Keratinocyte (primary cell): ENCODE results near the gene NES. TPM values are rescaled to one million over a fixed set of nuclear protein-coding genes. Genes with fewer than 3 reads are reported as not detected.

ENCODE experiments used
- DNase-seq: peaks from one replicate; pipeline ENCODE4 v3.0.0-alpha.2; 2011; ENCODE audit warnings: low read depth, missing footprints, low spot score
- FAIRE-seq: peaks from 2 replicates; lab custom pipeline; 2011; peaks lifted over from hg19 to GRCh38; lab: Jason Lieb, UNC
- H2AFZ ChIP-seq: 2 replicates; pipeline ENCODE4 v1.6.0; 2012; ENCODE audit warnings: low read length, control low read depth, inconsistent platforms; ENCODE audit not compliant: control insufficient read depth
- H3K27ac ChIP-seq: 2 replicates; pipeline ENCODE4 v1.5.1; 2011; ENCODE audit warnings: low read length; ENCODE audit not compliant: control insufficient read depth, insufficient read depth
- H3K27me3 ChIP-seq: 3 replicates; pipeline ENCODE4 v1.6.0; 2011; ENCODE audit warnings: low read length; ENCODE audit not compliant: control insufficient read depth, insufficient read depth; ENCODE audit errors: extremely low read depth
- H3K36me3 ChIP-seq, 2 experiments: 2 replicates in 1 of 2; 3 replicates in 1 of 2; pipeline ENCODE4 v1.5.1; 2011; ENCODE audit warnings: low read length in 2 of 2, mild to moderate bottlenecking in 1 of 2; ENCODE audit not compliant: control insufficient read depth in 2 of 2, insufficient read depth in 2 of 2; ENCODE audit errors: extremely low read depth in 1 of 2
- H3K4me1 ChIP-seq: 3 replicates; pipeline ENCODE4 v1.5.1; 2011; ENCODE audit warnings: low read length; ENCODE audit not compliant: control insufficient read depth, insufficient read depth; ENCODE audit errors: extremely low read depth
- H3K4me2 ChIP-seq: 3 replicates; pipeline ENCODE4 v1.6.0; 2011; ENCODE audit warnings: low read depth, low read length; ENCODE audit not compliant: control insufficient read depth, insufficient read depth; ENCODE audit errors: extremely low read depth
- H3K4me3 ChIP-seq, 3 experiments: fragments of 200-600 bp in 1 of 3; sonication (generic) in 1 of 3; 2 replicates in 2 of 3; 3 replicates in 1 of 3; pipeline ENCODE4 v1.5.1; 2011 to 2016; ENCODE audit warnings: low read length in 3 of 3, mild to moderate bottlenecking in 3 of 3, control low read depth in 2 of 3, inconsistent platforms in 1 of 3, low read depth in 1 of 3, mixed read lengths in 1 of 3, mixed run types in 1 of 3, moderate library complexity in 1 of 3; ENCODE audit not compliant: control insufficient read depth in 2 of 3, insufficient read depth in 2 of 3; ENCODE audit errors: extremely low read depth in 1 of 3
- H3K79me2 ChIP-seq: 2 replicates; pipeline ENCODE4 v1.6.0; 2012; ENCODE audit warnings: low read length; ENCODE audit not compliant: control insufficient read depth, insufficient read depth
- H3K9ac ChIP-seq: 3 replicates; pipeline ENCODE4 v1.6.0; 2011; ENCODE audit warnings: low read length; ENCODE audit not compliant: control insufficient read depth, insufficient read depth; ENCODE audit errors: extremely low read depth
- H3K9me1 ChIP-seq: 3 replicates; pipeline ENCODE4 v1.6.0; 2011; ENCODE audit warnings: low read length; ENCODE audit not compliant: control insufficient read depth, insufficient read depth; ENCODE audit errors: extremely low read depth
- H3K9me3 ChIP-seq: 2 replicates; pipeline ENCODE4 v1.5.1; 2012; ENCODE audit warnings: low read depth, low read length; ENCODE audit not compliant: control insufficient read depth
- H4K20me1 ChIP-seq: 3 replicates; pipeline ENCODE4 v1.6.0; 2011; ENCODE audit warnings: low read length; ENCODE audit not compliant: control insufficient read depth, insufficient read depth; ENCODE audit errors: extremely low read depth
- CTCF ChIP-seq, 3 experiments: IDR thresholded peaks in 1 of 3; conservative IDR thresholded peaks in 1 of 3; optimal IDR thresholded peaks in 1 of 3; 2 replicates in 2 of 3; 3 replicates in 1 of 3; pipeline versions ENCODE3 to v1.5.1; 2011; ENCODE audit warnings: low read length in 3 of 3, mild to moderate bottlenecking in 3 of 3, moderate library complexity in 2 of 3, control low read depth in 1 of 3, inconsistent platforms in 1 of 3; ENCODE audit not compliant: insufficient read depth in 2 of 3; ENCODE audit errors: extremely low read depth in 1 of 3
- EZH2 ChIP-seq: IDR thresholded peaks from one replicate; pipeline ENCODE4 v1.6.1; 2012; ENCODE audit warnings: inconsistent platforms, mild to moderate bottlenecking, low read length, moderate library complexity
- dilution Hi-C: fragments of 300-500 bp; cut with MboI; formaldehyde crosslinking; loops from one replicate; pipeline ENCODE4 v1.7.0; 2020; ENCODE audit warnings: low sequenced_read_pairs; ENCODE audit not compliant: extremely low pct_ligation_motif_present
- polyA plus RNA-seq, 5 experiments: library from polyadenylated mRNA; depleted of rRNA in 3 of 5; stranded (reverse) in 3 of 5; stranded (forward) in 1 of 5; unstranded in 1 of 5; fragments of >200 nt; gene quantifications; 1 replicate in 1 of 5; 2 replicates in 3 of 5; 3 replicates in 1 of 5; pipeline versions ENCODE4 v1.2.1 to v1.2.3, GENCODE V29; 2011 to 2012; ENCODE audit warnings: missing spikeins in 2 of 5, low read depth in 1 of 5, low replicate concordance in 1 of 5

NES gene
- polyA plus RNA-seq, 1 donor (not counting 4 experiments of a cell fraction or from before 2014, with no cell fraction given): not detected

- Histone ChIP-seq H3K9me3 (no peaks in the 10 kb centered on the region), H3K4me1 (no peaks in the 10 kb centered on the region), H3K9me1 (no peaks in the 10 kb centered on the region), H3K27me3 (peaks cover 41% of the 10 kb centered on the region), H3K27ac (no peak overlapping the region), H2AFZ (no peak overlapping the region), H3K9ac (no peak overlapping the region), H3K4me2 (no peak overlapping the region), H3K4me3 (no peak overlapping the region), H3K79me2 (no peaks in the 10 kb centered on the region), H3K36me3 (no peaks in the 10 kb centered on the region), H4K20me1 (no peaks in the 10 kb centered on the region)
- no peak for TF ChIP-seq CTCF (optimal IDR thresholded peaks at IDR 0.05 in 1 of 3, IDR thresholded peaks at IDR 0.05 in 1 of 3, conservative IDR thresholded peaks at IDR 0.05 in 1 of 3; ENCODE audit: extremely low read depth in 1 of 3, insufficient read depth in 2 of 3, low read length in 3 of 3)
- TF ChIP-seq EZH2: no peak
- dilution Hi-C loops: no loop called here
- no peak for DNase-seq
- FAIRE-seq: no peak
These were observed 7.4 kb downstream of the NES start for GRCh38 chr1:156669794-156670193.

- DNase-seq (no peak), FAIRE-seq (no peak)
- Histone ChIP-seq H3K9me3 (no peaks in the 10 kb centered on the region), H3K4me3 (no peak overlapping the region), H3K79me2 (no peaks in the 10 kb centered on the region), H4K20me1 (no peaks in the 10 kb centered on the region), H3K4me2 (no peak overlapping the region), H3K36me3 (no peaks in the 10 kb centered on the region), H3K4me1 (no peaks in the 10 kb centered on the region), H2AFZ (no peak overlapping the region), H3K9ac (no peak overlapping the region), H3K27me3 (peaks cover 33% of the 10 kb centered on the region), H3K27ac (no peak overlapping the region), H3K9me1 (no peaks in the 10 kb centered on the region)
- TF ChIP-seq CTCF (optimal IDR thresholded peaks at IDR 0.05 in 1 of 3, IDR thresholded peaks at IDR 0.05 in 1 of 3, conservative IDR thresholded peaks at IDR 0.05 in 1 of 3; ENCODE audit: extremely low read depth in 1 of 3, insufficient read depth in 2 of 3, low read length in 3 of 3) (no peak), EZH2 (no peak)
- dilution Hi-C loops: no loop called here
These were observed 8.2 kb downstream of the NES start for GRCh38 chr1:156668801-156669637.
